HepG2 (cell line): Measurements from ENCODE around the gene HDAC5. TPM values are rescaled to one million over a fixed set of nuclear protein-coding genes. Genes with fewer than 3 reads are reported as not detected.

ENCODE experiments used
- ATAC-seq: fragments of 200-7000 bp; cut with Tn5 transposase; 3 replicates; pipeline ENCODE4 v1.9.1; 2020; ENCODE audit warnings: mild to moderate bottlenecking, moderate library complexity
- BruUV-seq: library from RNA; stranded (reverse); fragments of 400-500 nt; replicated peaks from 2 replicates; lab custom pipeline; 2021; lab: Mats Ljungman, UMichigan
- CTCF ChIA-PET: fragments of 300-600 bp; formaldehyde crosslinking; extraction: SDS; loops from one replicate; lab custom pipeline; 2021; ENCODE audit warnings: low total read pairs, inconsistent platforms, low intra/inter-chr PET ratio; lab: Yijun Ruan, JAX
- POLR2A ChIA-PET: fragments of 350-600 bp; sonication (Branson Sonifier 250); formaldehyde crosslinking; loops from one replicate; lab custom pipeline; 2020; ENCODE audit warnings: antibody characterized with exemption, inconsistent platforms; lab: Yijun Ruan, JAX
- DNase-seq: peaks from one replicate; pipeline ENCODE4 v3.0.0-alpha.2; 2015; ENCODE audit warnings: low spot score
- FAIRE-seq: peaks from 3 replicates; lab custom pipeline; 2011; peaks lifted over from hg19 to GRCh38; lab: Jason Lieb, UNC
- H2AFZ ChIP-seq: one replicate; pipeline ENCODE4 v1.6.1; 2011; ENCODE audit warnings: low read length, inconsistent platforms
- H3K27ac ChIP-seq: fragments of 300-600 bp; 3 replicates; pipeline ENCODE4 v1.8.0; 2011; ENCODE audit warnings: mixed run types, mild to moderate bottlenecking, mixed read lengths, low read length, inconsistent platforms; ENCODE audit not compliant: insufficient read depth; ENCODE audit errors: extremely low read length
- H3K27me3 ChIP-seq, 2 experiments: fragments of 200-600 bp in 1 of 2; 2 replicates in 1 of 2; 3 replicates in 1 of 2; pipeline versions ENCODE4 v1.6.0 to v1.8.0; 2011; ENCODE audit warnings: low read length in 2 of 2, mild to moderate bottlenecking in 2 of 2, moderate library complexity in 2 of 2, inconsistent platforms in 1 of 2; ENCODE audit not compliant: insufficient read depth in 2 of 2, control insufficient read depth in 1 of 2
- H3K36me3 ChIP-seq, 2 experiments: fragments of 200-600 bp in 1 of 2; replicated peaks in 1 of 2; 2 replicates in 1 of 2; 3 replicates in 1 of 2; pipeline versions ENCODE4 v1.5.1 to v1.8.0; 2011; ENCODE audit warnings: low read length in 2 of 2, inconsistent platforms in 1 of 2; ENCODE audit not compliant: insufficient read depth in 2 of 2, control insufficient read depth in 1 of 2
- H3K4me1 ChIP-seq: 2 replicates; pipeline ENCODE4 v1.5.1; 2012; ENCODE audit warnings: low read length, inconsistent platforms; ENCODE audit not compliant: insufficient read depth
- H3K4me2 ChIP-seq: 2 replicates; pipeline ENCODE4 v1.6.0; 2011; ENCODE audit warnings: low read depth, low read length, inconsistent platforms
- H3K4me3 ChIP-seq, 3 experiments: fragments of 200-600 bp in 1 of 3; sonication (generic), shearing (Covaris generic) in 1 of 3; replicated peaks in 1 of 3; 2 replicates each; pipeline ENCODE4 v1.5.1; 2011 to 2016; ENCODE audit warnings: low read length in 3 of 3, inconsistent platforms in 2 of 3, low read depth in 2 of 3, mild to moderate bottlenecking in 2 of 3, control low read depth in 1 of 3, mixed read lengths in 1 of 3; ENCODE audit not compliant: insufficient read depth in 1 of 3
- H3K79me2 ChIP-seq: one replicate; pipeline ENCODE4 v1.6.1; 2011; ENCODE audit warnings: low read length, inconsistent platforms; ENCODE audit not compliant: insufficient read depth
- H3K9ac ChIP-seq: 2 replicates; pipeline ENCODE4 v1.6.0; 2011; ENCODE audit warnings: mild to moderate bottlenecking, low read depth, low read length, inconsistent platforms; ENCODE audit not compliant: insufficient read depth
- H3K9me3 ChIP-seq: 2 replicates; pipeline ENCODE4 v1.5.1; 2012; ENCODE audit warnings: mild to moderate bottlenecking, low read length
- H4K20me1 ChIP-seq: 2 replicates; pipeline ENCODE4 v1.6.0; 2011; ENCODE audit warnings: inconsistent platforms, mild to moderate bottlenecking, low read length, moderate library complexity; ENCODE audit not compliant: insufficient read depth
- AGO2 ChIP-seq: fragments of 200-400 bp; formaldehyde crosslinking; optimal IDR thresholded peaks from 2 replicates; pipeline ENCODE3; 2017; ENCODE audit warnings: mild to moderate bottlenecking, low read depth, low read length, moderate library complexity
- HOXD1 ChIP-seq: sonication (generic); formaldehyde crosslinking; IDR thresholded peaks from 2 replicates; pipeline ENCODE4 v1.5.0; 2020; ENCODE audit warnings: missing genetic modification reagents
- MATR3 ChIP-seq: sonication (generic); formaldehyde crosslinking; IDR thresholded peaks from 2 replicates; pipeline ENCODE4 v1.4.0; 2020; ENCODE audit warnings: missing genetic modification reagents
- MAX ChIP-seq: IDR thresholded peaks from 2 replicates; pipeline ENCODE4 v1.6.1; 2012; ENCODE audit warnings: inconsistent platforms
- POLR2A ChIP-seq, 2 experiments: IDR thresholded peaks; 2 replicates each; pipeline ENCODE4 v1.6.1; 2011; ENCODE audit warnings: low read depth in 2 of 2, low read length in 2 of 2, mild to moderate bottlenecking in 1 of 2, moderate library complexity in 1 of 2; ENCODE audit not compliant: insufficient read depth in 1 of 2
- RBFOX2 ChIP-seq: fragments of 200-400 bp; formaldehyde crosslinking; IDR thresholded peaks from 2 replicates; pipeline ENCODE4 v1.6.1; 2017; ENCODE audit warnings: low read depth, mild to moderate bottlenecking, low read length
- ZC3H4 ChIP-seq: sonication (generic); formaldehyde crosslinking; IDR thresholded peaks from 2 replicates; pipeline ENCODE4 v1.4.0; 2020; ENCODE audit warnings: missing genetic modification reagents, borderline replicate concordance
- ZNF205 ChIP-seq: IDR thresholded peaks from 2 replicates; pipeline ENCODE4 v1.6.1; 2018; ENCODE audit warnings: missing biosample characterization, missing genetic modification reagents
- ZNF274 ChIP-seq: sonication (generic); formaldehyde crosslinking; IDR thresholded peaks from 2 replicates; pipeline ENCODE4 v1.5.1; 2020; ENCODE audit warnings: mild to moderate bottlenecking, missing genetic modification reagents
- ZNF326 ChIP-seq: sonication (generic); formaldehyde crosslinking; IDR thresholded peaks from 2 replicates; pipeline ENCODE4 v1.4.0; 2020; ENCODE audit warnings: missing genetic modification reagents, borderline replicate concordance
- ZNF879 ChIP-seq: sonication (generic); formaldehyde crosslinking; IDR thresholded peaks from 2 replicates; pipeline ENCODE4 v1.8.1; 2023; ENCODE audit warnings: missing genetic modification reagents
- ZSCAN25 ChIP-seq: sonication (generic); formaldehyde crosslinking; IDR thresholded peaks from 2 replicates; pipeline ENCODE4 v1.8.0; 2022; ENCODE audit warnings: mild to moderate bottlenecking, missing genetic modification reagents
- WGBS: methylation state at CpG from one replicate; pipeline ENCODE4 v1.1.6; 2017; ENCODE audit warnings: low lambda C conversion rate; 5-methylcytosine and 5-hydroxymethylcytosine counted together
- in situ Hi-C: cut with HindIII; loops from 2 replicates; pipeline ENCODE4 v1.10.0; 2017; ENCODE audit warnings: low pct_unique_long_range_greater_than_20kb; ENCODE audit not compliant: extremely low pct_ligation_motif_present
- intact Hi-C: fragments of 100-400 bp; cut with micrococcal nuclease; formaldehyde crosslinking; loops from one replicate; pipeline ENCODE4 v1.10.0; 2022; ENCODE audit not compliant: unreplicated experiment
- polyA plus RNA-seq, 8 experiments: library from polyadenylated mRNA; depleted of rRNA in 3 of 8; stranded (reverse) in 7 of 8; unstranded in 1 of 8; fragments of >200 nt; fragmentation: Illumina TruSeq in 4 of 8; extraction: Trizol in 4 of 8; gene quantifications; 2 replicates each; pipeline versions ENCODE4 v1.2.1 to v1.2.3, GENCODE V29; 2011 to 2016; ENCODE audit warnings: low read depth in 4 of 8, missing spikeins in 1 of 8, mixed read lengths in 1 of 8; ENCODE audit not compliant: insufficient read depth in 1 of 8
- total RNA-seq, 5 experiments: library from RNA; depleted of rRNA; stranded (reverse); fragments of >200 nt; fragmentation: Illumina TruSeq; extraction: Trizol; gene quantifications; 2 replicates each; pipeline ENCODE4 v1.2.3, GENCODE V29; 2016; ENCODE audit warnings: low read depth in 1 of 5
- TF ChIP-seq, protein P1 (sequence below): IDR thresholded peaks from 2 replicates; pipeline ENCODE4 v1.6.1; 2016; ENCODE audit warnings: mild to moderate bottlenecking, missing biosample characterization, missing genetic modification reagents
- TF ChIP-seq, protein P2 (sequence below): sonication (generic); formaldehyde crosslinking; IDR thresholded peaks from 2 replicates; pipeline ENCODE4 v1.4.0; 2020; ENCODE audit warnings: missing genetic modification reagents, mild to moderate bottlenecking, borderline replicate concordance

Gene HDAC5
- total and polyA plus RNA-seq, 2 of the 13 experiments (the other 11 are each of a cell fraction or from before 2014, with no cell fraction given): 46.4 to 85.4 TPM

DNA sequence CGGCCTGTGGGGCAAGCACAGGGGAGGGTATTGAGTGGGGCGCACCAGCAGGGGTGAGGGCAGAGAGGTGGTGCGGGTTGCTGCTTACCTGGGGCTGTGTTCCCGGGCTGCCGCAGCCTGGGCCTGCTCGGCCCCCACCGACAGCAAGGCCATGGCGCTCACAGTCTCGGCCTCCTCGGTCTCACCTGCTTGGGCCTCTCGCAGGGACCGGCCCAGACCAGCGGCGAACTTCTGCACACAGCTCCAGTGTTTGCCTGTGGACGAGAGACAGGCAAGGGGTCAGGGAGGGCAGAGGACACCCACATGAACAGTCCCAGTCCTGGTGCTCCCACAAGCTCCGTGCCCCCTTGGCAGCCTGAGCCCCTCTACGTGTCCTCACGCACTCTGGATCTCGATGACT lies 45.0 kb downstream of the HDAC5 start:
- ChIA-PET CTCF (no interaction called here), POLR2A (interaction anchor here (1.0 to 2.6 kb wide), 2 partner anchors 9 to 18 kb away, joined by 4 to 8 read pairs; no protein-coding TSS in a partner anchor)
- intact Hi-C loops (no loop called here), in situ Hi-C loops (no loop called here)
- no peak overlapping the region for H3K4me2 ChIP-seq
- H3K9me3 ChIP-seq: no peaks in the 10 kb centered on the region
- H3K4me3 ChIP-seq: no peak overlapping the region
- no peak for TF ChIP-seq ZC3H4 (CRISPR knock-in tag)
- peak; percentile 88 for TF ChIP-seq AGO2
- 0 out of 2 replicates have a peak, but pooled peaks have one; percentile 70 for TF ChIP-seq MATR3 (CRISPR knock-in tag)
- peak in 1 of 2 experiments; percentile 25; a peak in 1 of 4 replicates for TF ChIP-seq POLR2A (IDR thresholded peaks at IDR 0.05; ENCODE audit: insufficient read depth in 1 of 2, low read depth in 2 of 2, low read length in 2 of 2)
- peak; percentile 43; the same call in 1 of the 2 replicates for TF ChIP-seq ZNF274 (CRISPR knock-in tag)
- TF ChIP-seq ZNF205 (CRISPR knock-in tag): no peak
- TF ChIP-seq, protein P1, sequence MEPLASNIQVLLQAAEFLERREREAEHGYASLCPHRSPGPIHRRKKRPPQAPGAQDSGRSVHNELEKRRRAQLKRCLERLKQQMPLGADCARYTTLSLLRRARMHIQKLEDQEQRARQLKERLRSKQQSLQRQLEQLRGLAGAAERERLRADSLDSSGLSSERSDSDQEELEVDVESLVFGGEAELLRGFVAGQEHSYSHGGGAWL (CRISPR knock-in tag): 0 out of 2 replicates have a peak, but pooled peaks have one; percentile 18
- TF ChIP-seq MAX: no peak
- TF ChIP-seq, protein P2, sequence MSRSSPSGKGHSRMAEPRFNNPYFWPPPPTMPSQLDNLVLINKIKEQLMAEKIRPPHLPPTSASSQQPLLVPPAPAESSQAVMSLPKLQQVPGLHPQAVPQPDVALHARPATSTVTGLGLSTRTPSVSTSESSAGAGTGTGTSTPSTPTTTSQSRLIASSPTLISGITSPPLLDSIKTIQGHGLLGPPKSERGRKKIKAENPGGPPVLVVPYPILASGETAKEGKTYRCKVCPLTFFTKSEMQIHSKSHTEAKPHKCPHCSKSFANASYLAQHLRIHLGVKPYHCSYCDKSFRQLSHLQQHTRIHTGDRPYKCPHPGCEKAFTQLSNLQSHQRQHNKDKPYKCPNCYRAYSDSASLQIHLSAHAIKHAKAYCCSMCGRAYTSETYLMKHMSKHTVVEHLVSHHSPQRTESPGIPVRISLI: no peak
- no peak for TF ChIP-seq ZNF326
- peak; percentile 73; the same call in 1 of the 2 replicates for TF ChIP-seq ZSCAN25 (CRISPR knock-in tag)
- peak; percentile 43; the same call in 1 of the 2 replicates for TF ChIP-seq RBFOX2
- no peak for TF ChIP-seq HOXD1 (CRISPR knock-in tag)
- TF ChIP-seq ZNF879 (CRISPR knock-in tag): no peak
- no TSS peak for BruUV-seq
- ATAC-seq (no peak), FAIRE-seq (no peak), DNase-seq (no peak)
- 98% methylated on average over 8 of the region's 19 CpGs for WGBS
- peaks cover 25% of the 10 kb centered on the region for H3K4me1 ChIP-seq
- H4K20me1 ChIP-seq: no peaks in the 10 kb centered on the region
- H3K9ac ChIP-seq: no peak overlapping the region
- H3K79me2 ChIP-seq: no peaks in the 10 kb centered on the region
- H3K36me3 ChIP-seq: peaks cover 28 to 66% of the 10 kb centered on the region in 2 experiments
- H3K27ac ChIP-seq: no peak overlapping the region
- H3K27me3 ChIP-seq: no peaks in the 10 kb centered on the region
- no peak overlapping the region for H2AFZ ChIP-seq
